HFFc6 (cell line): ENCODE measurements around the gene NKAIN4. TPM values are rescaled to one million over a fixed set of nuclear protein-coding genes. Genes with fewer than 3 reads are reported as not detected.
"Not testable (repeated sequence)": the region's sequence is repeated elsewhere in the genome, so short reads cannot be mapped to it uniquely, and the experiment has no call there.

Experiments used
- DNase-seq: peaks from one replicate; pipeline ENCODE4 v3.0.0-alpha.2; 2018
- H3K27ac Mint-ChIP-seq: 2 replicates; pipeline ENCODE4 v1.8.0; 2020; ENCODE audit warnings: mild to moderate bottlenecking, mixed read lengths
- H3K27me3 Mint-ChIP-seq: 2 replicates; pipeline ENCODE4 v1.8.0; 2021; ENCODE audit warnings: mild to moderate bottlenecking, moderate library complexity, mixed read lengths; ENCODE audit not compliant: insufficient read depth
- H3K36me3 Mint-ChIP-seq: 2 replicates; pipeline ENCODE4 v1.8.0; 2021; ENCODE audit warnings: low read depth, mixed read lengths
- H3K4me1 Mint-ChIP-seq: 2 replicates; pipeline ENCODE4 v1.8.0; 2020; ENCODE audit warnings: low read depth, mixed read lengths
- H3K4me3 Mint-ChIP-seq: 2 replicates; pipeline ENCODE4 v1.8.0; 2020; ENCODE audit warnings: mild to moderate bottlenecking, moderate library complexity, mixed read lengths
- H3K9me3 Mint-ChIP-seq: 2 replicates; pipeline ENCODE4 v1.8.0; 2020; ENCODE audit warnings: mild to moderate bottlenecking, mixed read lengths
- CTCF ChIP-seq: fragments of 200-600 bp; sonication (generic); IDR thresholded peaks from 2 replicates; pipeline ENCODE4 v1.5.0; 2021; ENCODE audit warnings: antibody characterized with exemption, mild to moderate bottlenecking
- total RNA-seq, 6 experiments: library from RNA; stranded (reverse); fragmentation: NEBNext Ultra II Directional; extraction: Animal tissue kit (Norgen Biotek cat#: 25700); gene quantifications; 2 replicates in 1 of 6; 3 replicates in 5 of 6; pipeline ENCODE4 v1.2.3, GENCODE V29; 2021

The NKAIN4 gene
- total RNA-seq, 6 experiments from 2014 or later = not detected

GRCh38 chr20:63253065-63253437 is 1.2 kb downstream of the NKAIN4 start:
- no peaks in the 10 kb centered on the region for H3K9me3 Mint-ChIP-seq
- H3K4me3 Mint-ChIP-seq = no peak overlapping the region
- TF ChIP-seq CTCF = no peak
- no peaks in the 10 kb centered on the region for H3K36me3 Mint-ChIP-seq
- H3K27ac Mint-ChIP-seq = no peak overlapping the region
- H3K4me1 Mint-ChIP-seq = no peaks in the 10 kb centered on the region
- no peak for DNase-seq
- peaks cover 46% of the 10 kb centered on the region for H3K27me3 Mint-ChIP-seq

DNA sequence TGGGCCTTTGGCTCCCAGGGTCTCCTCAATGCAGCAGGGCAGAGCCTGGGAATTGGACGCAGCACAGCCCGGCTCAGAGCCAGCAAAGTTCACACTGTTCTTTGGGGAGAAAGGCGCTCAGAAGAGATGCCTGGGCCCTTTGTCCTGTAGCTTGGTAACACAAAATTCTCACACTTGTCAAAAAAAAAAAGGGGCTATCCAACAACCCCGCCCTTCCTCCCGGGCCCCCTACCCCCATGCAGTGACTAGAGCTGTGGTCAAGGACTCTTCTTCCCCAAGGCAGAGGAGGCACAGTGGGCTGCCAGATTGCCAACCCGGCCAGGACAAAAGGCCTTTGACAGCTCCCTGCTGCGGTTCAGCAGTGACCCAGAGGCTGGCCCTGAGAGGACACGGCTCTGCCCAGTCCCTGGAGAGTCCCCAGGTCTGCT is 2.0 kb downstream of the NKAIN4 start:
- H3K27me3 Mint-ChIP-seq = peaks cover 42% of the 10 kb centered on the region
- H3K36me3 Mint-ChIP-seq = no peaks in the 10 kb centered on the region
- DNase-seq = no peak
- no peak overlapping the region for H3K27ac Mint-ChIP-seq
- TF ChIP-seq CTCF = no peak
- no peaks in the 10 kb centered on the region for H3K4me1 Mint-ChIP-seq
- H3K4me3 Mint-ChIP-seq = no peak overlapping the region
- no peaks in the 10 kb centered on the region for H3K9me3 Mint-ChIP-seq

DNA sequence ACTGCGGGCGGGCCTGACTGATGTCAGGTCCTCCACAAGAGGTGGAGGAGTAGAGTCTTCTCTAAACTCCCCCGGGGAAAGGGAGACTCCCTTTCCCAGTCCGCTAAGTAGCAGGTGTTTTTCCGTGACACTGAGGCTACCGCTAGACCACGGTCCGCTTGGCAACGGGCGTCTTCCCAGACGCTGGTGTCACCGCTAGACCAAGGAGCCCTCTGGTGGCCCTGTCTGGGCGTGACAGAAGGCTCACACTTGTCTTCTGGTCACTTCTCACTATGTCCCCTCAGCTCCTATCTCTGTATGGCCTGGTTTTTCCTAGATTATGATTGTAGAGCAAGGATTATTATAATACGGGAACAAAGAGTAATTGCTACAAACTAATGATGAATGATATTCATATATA is 2.9 kb downstream of the NKAIN4 start:
- not testable (repeated sequence) for H3K36me3 Mint-ChIP-seq, H3K9me3 Mint-ChIP-seq, H3K27ac Mint-ChIP-seq, H3K4me3 Mint-ChIP-seq, H3K4me1 Mint-ChIP-seq
- TF ChIP-seq CTCF = peak; percentile 72
- peaks cover 34% of the 10 kb centered on the region for H3K27me3 Mint-ChIP-seq
- peak; percentile 14 for DNase-seq

DNA sequence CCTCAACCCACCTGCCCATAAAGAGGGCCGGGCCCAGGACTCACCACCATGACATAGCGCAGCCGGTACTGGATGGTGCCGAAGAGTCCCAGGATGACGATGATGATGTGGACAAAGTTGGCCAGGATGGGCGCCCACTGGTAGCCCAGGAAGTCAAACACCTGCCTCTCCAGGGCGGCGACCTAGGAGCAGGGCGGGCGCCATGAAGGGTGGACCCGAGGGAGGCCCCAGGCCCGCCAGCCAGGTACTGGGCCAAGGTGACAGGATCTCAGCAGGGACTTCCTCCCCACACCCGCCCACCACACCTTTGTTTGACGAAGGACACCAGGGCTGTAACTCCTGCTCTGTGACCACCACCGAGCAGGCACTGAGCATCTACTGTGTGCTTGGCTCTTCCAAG is 4.4 kb downstream of the NKAIN4 start:
- Mint-ChIP-seq H3K27me3 (peaks cover 26% of the 10 kb centered on the region), H3K9me3 (no peaks in the 10 kb centered on the region), H3K4me1 (no peaks in the 10 kb centered on the region), H3K36me3 (no peaks in the 10 kb centered on the region), H3K27ac (no peak overlapping the region), H3K4me3 (no peak overlapping the region)
- no peak for DNase-seq
- no peak for TF ChIP-seq CTCF

DNA sequence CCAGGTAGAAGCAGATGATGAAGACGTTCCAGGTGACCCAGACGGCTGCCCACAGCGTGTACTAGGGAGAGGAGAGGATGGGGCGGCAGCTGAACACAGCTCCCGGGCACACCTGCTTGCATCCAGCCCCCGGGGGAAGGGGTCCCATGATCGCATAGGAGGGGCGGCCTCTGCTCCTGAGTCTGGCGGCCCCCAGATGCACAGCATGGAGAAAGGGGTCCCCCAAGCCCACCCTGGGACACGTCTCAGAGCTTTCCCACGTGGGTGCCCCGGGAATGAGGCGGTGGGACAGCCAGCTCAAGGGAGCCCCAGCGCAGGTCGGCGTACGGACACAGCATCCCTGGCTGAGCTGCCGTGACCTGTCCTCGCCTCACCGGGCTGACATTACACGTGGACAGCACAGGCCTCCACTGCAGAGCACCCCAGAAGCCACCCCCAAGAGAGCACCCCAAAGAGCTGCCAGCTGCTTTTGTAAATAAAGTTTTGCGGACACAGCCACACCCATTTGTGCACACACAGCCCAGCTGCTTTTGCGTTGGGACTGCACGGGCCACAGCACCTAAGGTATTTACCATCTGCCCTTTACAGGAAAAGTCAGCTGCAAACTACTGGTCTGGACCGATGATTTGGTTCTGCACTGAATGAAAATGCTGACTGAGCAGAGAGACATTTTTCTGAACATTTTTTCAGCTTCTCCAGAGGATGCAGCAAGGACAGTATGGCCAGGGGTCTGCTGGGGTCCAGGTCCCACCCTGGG is 5.2 kb downstream of the NKAIN4 start:
- Mint-ChIP-seq H3K36me3 (no peaks in the 10 kb centered on the region), H3K4me3 (no peak overlapping the region), H3K27me3 (peaks cover 24% of the 10 kb centered on the region), H3K4me1 (no peaks in the 10 kb centered on the region), H3K9me3 (no peaks in the 10 kb centered on the region), H3K27ac (no peak overlapping the region)
- no peak for DNase-seq
- TF ChIP-seq CTCF = no peak
